H9 (cell line): ENCODE results near the gene TMPRSS11A. TPM values are rescaled to one million over a fixed set of nuclear protein-coding genes. Genes with fewer than 3 reads are reported as not detected.

Experiments used
- DNase-seq: peaks from one replicate; pipeline ENCODE4 v3.0.0-alpha.2; 2017
- H2AFZ ChIP-seq: one replicate; pipeline ENCODE4 v1.6.1; 2013; ENCODE audit warnings: mild to moderate bottlenecking, low read length, control low read depth, moderate library complexity
- H2AK5ac ChIP-seq: 2 replicates; pipeline ENCODE4 v1.6.1; 2013; ENCODE audit warnings: low read length, control low read depth, mixed read lengths; ENCODE audit not compliant: insufficient read length
- H2BK120ac ChIP-seq: one replicate; pipeline ENCODE4 v1.6.1; 2013; ENCODE audit warnings: low read depth, mild to moderate bottlenecking, low read length, control low read depth, inconsistent platforms; ENCODE audit not compliant: poor library complexity, severe bottlenecking
- H2BK12ac ChIP-seq: 2 replicates; pipeline ENCODE4 v1.6.1; 2013; ENCODE audit warnings: low read length, control low read depth, mixed read lengths, low read depth; ENCODE audit not compliant: insufficient read length
- H2BK15ac ChIP-seq: 2 replicates; pipeline ENCODE4 v1.6.1; 2013; ENCODE audit warnings: low read depth, low read length, control low read depth
- H2BK20ac ChIP-seq: one replicate; pipeline ENCODE4 v1.6.1; 2013; ENCODE audit warnings: low read depth, mild to moderate bottlenecking, low read length, control low read depth, inconsistent platforms; ENCODE audit not compliant: poor library complexity, severe bottlenecking
- H2BK5ac ChIP-seq: 2 replicates; pipeline ENCODE4 v1.6.1; 2013; ENCODE audit warnings: low read length, control low read depth, mixed read lengths; ENCODE audit not compliant: insufficient read length
- H3K14ac ChIP-seq: 2 replicates; pipeline ENCODE4 v1.6.1; 2013; ENCODE audit warnings: low read length, control low read depth; ENCODE audit not compliant: insufficient read depth
- H3K18ac ChIP-seq: 2 replicates; pipeline ENCODE4 v1.6.1; 2013; ENCODE audit warnings: low read depth, mild to moderate bottlenecking, mixed read lengths, low read length, control low read depth; ENCODE audit not compliant: insufficient read length
- H3K23ac ChIP-seq: 2 replicates; pipeline ENCODE4 v1.6.1; 2013; ENCODE audit warnings: low read length, control low read depth, mixed read lengths, low read depth; ENCODE audit not compliant: insufficient read length
- H3K23me2 ChIP-seq: 2 replicates; pipeline ENCODE4 v1.6.1; 2013; ENCODE audit warnings: low read depth, mild to moderate bottlenecking, mixed read lengths, low read length, control low read depth; ENCODE audit not compliant: insufficient read length, poor library complexity, severe bottlenecking
- H3K27ac ChIP-seq: 2 replicates; pipeline ENCODE4 v1.5.1; 2013; ENCODE audit warnings: low read length, control low read depth, mixed read lengths, low read depth; ENCODE audit not compliant: insufficient read length
- H3K27me3 ChIP-seq: 2 replicates; pipeline ENCODE4 v1.6.1; 2013; ENCODE audit warnings: low read length, control low read depth, inconsistent platforms; ENCODE audit not compliant: insufficient read depth
- H3K4ac ChIP-seq: 2 replicates; pipeline ENCODE4 v1.6.1; 2013; ENCODE audit warnings: low read depth, mild to moderate bottlenecking, control low read depth, inconsistent platforms, low read length, moderate library complexity
- H3K4me1 ChIP-seq: 2 replicates; pipeline ENCODE4 v1.6.1; 2013; ENCODE audit warnings: low read length, control low read depth, inconsistent platforms; ENCODE audit not compliant: insufficient read depth
- H3K4me2 ChIP-seq: 2 replicates; pipeline ENCODE4 v1.6.1; 2013; ENCODE audit warnings: low read length, control low read depth, mixed read lengths; ENCODE audit not compliant: insufficient read length, insufficient read depth
- H3K56ac ChIP-seq: 2 replicates; pipeline ENCODE4 v1.6.1; 2013; ENCODE audit warnings: low read depth, mild to moderate bottlenecking, mixed read lengths, low read length, control low read depth; ENCODE audit not compliant: insufficient read length
- H3K79me1 ChIP-seq: 2 replicates; pipeline ENCODE4 v1.6.1; 2013; ENCODE audit warnings: low read depth, mild to moderate bottlenecking, moderate library complexity, low read length, control low read depth, inconsistent platforms; ENCODE audit not compliant: insufficient read depth, poor library complexity, severe bottlenecking
- H3K79me2 ChIP-seq: 2 replicates; pipeline ENCODE4 v1.6.1; 2013; ENCODE audit warnings: low read length, control low read depth, inconsistent platforms; ENCODE audit not compliant: insufficient read depth
- H3K9ac ChIP-seq: 2 replicates; pipeline ENCODE4 v1.6.1; 2013; ENCODE audit warnings: low read length, control low read depth, mixed read lengths; ENCODE audit not compliant: insufficient read length; ENCODE audit errors: extremely low read depth
- H3K9me3 ChIP-seq: one replicate; pipeline ENCODE4 v1.6.1; 2013; ENCODE audit warnings: low read depth, low read length, inconsistent platforms; ENCODE audit not compliant: control insufficient read depth
- H3T11ph ChIP-seq: one replicate; pipeline ENCODE4 v1.6.1; 2013; ENCODE audit warnings: mild to moderate bottlenecking, low read length, control low read depth, inconsistent platforms
- H4K20me1 ChIP-seq: one replicate; pipeline ENCODE4 v1.6.1; 2013; ENCODE audit not compliant: control insufficient read depth, insufficient read length, insufficient read depth
- H4K5ac ChIP-seq: 2 replicates; pipeline ENCODE4 v1.6.1; 2013; ENCODE audit warnings: low read depth, mild to moderate bottlenecking, mixed read lengths, low read length, control low read depth; ENCODE audit not compliant: insufficient read length
- H4K8ac ChIP-seq: replicated peaks from 2 replicates; pipeline ENCODE4 v1.6.1; 2013; ENCODE audit warnings: low read length, control low read depth, mixed read lengths, low read depth; ENCODE audit not compliant: insufficient read length
- H4K91ac ChIP-seq: 2 replicates; pipeline ENCODE4 v1.6.1; 2013; ENCODE audit warnings: low read depth, mild to moderate bottlenecking, moderate library complexity, mixed read lengths, low read length, control low read depth; ENCODE audit not compliant: insufficient read length
- H3K27ac Mint-ChIP-seq, 3 experiments: 2 replicates in 2 of 3; 3 replicates in 1 of 3; pipeline ENCODE4 v1.8.0; 2020 to 2021; ENCODE audit warnings: mixed read lengths in 3 of 3, mild to moderate bottlenecking in 1 of 3, moderate library complexity in 1 of 3
- H3K27me3 Mint-ChIP-seq: 2 replicates; pipeline ENCODE4 v1.8.0; 2021; ENCODE audit warnings: low read depth, mild to moderate bottlenecking, moderate library complexity, mixed read lengths
- H3K36me3 Mint-ChIP-seq, 3 experiments: 2 replicates in 2 of 3; 3 replicates in 1 of 3; pipeline ENCODE4 v1.8.0; 2020 to 2021; ENCODE audit warnings: low read depth in 3 of 3, mixed read lengths in 3 of 3; ENCODE audit not compliant: insufficient read depth in 1 of 3
- H3K4me1 Mint-ChIP-seq, 2 experiments: 2 replicates each; pipeline ENCODE4 v1.8.0; 2020; ENCODE audit warnings: mixed read lengths in 2 of 2
- H3K4me3 Mint-ChIP-seq, 2 experiments: 2 replicates in 1 of 2; 3 replicates in 1 of 2; pipeline ENCODE4 v1.8.0; 2020 to 2021; ENCODE audit warnings: mild to moderate bottlenecking in 2 of 2, mixed read lengths in 2 of 2, moderate library complexity in 1 of 2
- H3K9me3 Mint-ChIP-seq, 2 experiments: 2 replicates in 1 of 2; 3 replicates in 1 of 2; pipeline ENCODE4 v1.8.0; 2020; ENCODE audit warnings: mild to moderate bottlenecking in 2 of 2, mixed read lengths in 2 of 2, moderate library complexity in 1 of 2
- WGBS: extraction: QIAGEN DNeasy Blood & Tissue Kit; methylation state at CpG from one replicate; pipeline ENCODE4 v1.1.7; 2013; ENCODE audit warnings: missing lambda C conversion rate, low lambda C conversion rate, mixed read lengths; ENCODE audit not compliant: insufficient read length; ENCODE audit errors: extremely low coverage; 5-methylcytosine and 5-hydroxymethylcytosine counted together
- total RNA-seq: library from RNA; stranded (reverse); gene quantifications from 2 replicates; pipeline ENCODE4 v1.2.1, GENCODE V29; 2021
- TF ChIP-seq, protein P1 (sequence below): fragments of 200-600 bp; sonication (generic); conservative IDR thresholded peaks from 3 replicates; pipeline ENCODE4 v1.8.0; 2021; ENCODE audit warnings: antibody characterized with exemption, mild to moderate bottlenecking

TMPRSS11A gene
- total RNA-seq, 1 experiment from 2014 or later, result not detected

DNA sequence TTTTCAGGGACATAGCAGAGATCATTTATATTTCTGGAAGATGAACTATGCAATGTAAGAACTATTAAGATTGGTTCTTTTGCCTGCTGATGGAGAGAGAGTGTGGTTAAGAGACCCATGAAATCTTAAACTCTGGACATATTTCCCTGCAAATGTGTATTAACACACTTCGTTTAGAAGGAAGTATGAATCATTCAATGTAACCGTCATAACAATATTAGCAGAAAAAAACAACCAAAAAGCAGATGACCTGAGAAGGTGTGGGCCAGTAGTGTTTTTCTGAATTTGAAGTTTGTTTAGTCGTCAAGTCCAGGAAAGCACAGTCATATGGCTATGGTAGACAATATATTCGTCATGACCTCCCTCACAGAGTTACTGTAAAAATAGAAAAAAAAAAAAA, 77.0 kb downstream of the TMPRSS11A start:
- Histone ChIP-seq H2BK15ac (no peak overlapping the region), H3K27me3 (no peaks in the 10 kb centered on the region), H3K4ac (no peak overlapping the region), H2BK120ac (no peak overlapping the region), H3K27ac (no peak overlapping the region), H2BK12ac (no peak overlapping the region), H3K79me2 (no peaks in the 10 kb centered on the region), H2BK20ac (no peak overlapping the region), H3T11ph (no peak overlapping the region), H4K20me1 (no peaks in the 10 kb centered on the region), H3K18ac (no peak overlapping the region), H3K4me2 (no peak overlapping the region), H3K9ac (no peak overlapping the region), H4K5ac (no peak overlapping the region), H2AFZ (no peak overlapping the region), H3K23ac (no peak overlapping the region), H2AK5ac (no peak overlapping the region), H4K91ac (no peak overlapping the region), H4K8ac (no peak overlapping the region), H3K4me1 (no peaks in the 10 kb centered on the region), H3K79me1 (no peaks in the 10 kb centered on the region), H3K56ac (no peak overlapping the region), H2BK5ac (no peak overlapping the region), H3K14ac (no peak overlapping the region), H3K23me2 (no peaks in the 10 kb centered on the region), H3K9me3 (no peaks in the 10 kb centered on the region)
- no peaks in the 10 kb centered on the region for H3K27me3 Mint-ChIP-seq
- no peak overlapping the region; a peak in 1 of 7 replicates for H3K27ac Mint-ChIP-seq
- peaks cover 0 to 8% of the 10 kb centered on the region in 2 experiments; a peak in 2 of 4 replicates for H3K4me1 Mint-ChIP-seq
- H3K36me3 Mint-ChIP-seq, result no peaks in the 10 kb centered on the region
- TF ChIP-seq, protein P1, sequence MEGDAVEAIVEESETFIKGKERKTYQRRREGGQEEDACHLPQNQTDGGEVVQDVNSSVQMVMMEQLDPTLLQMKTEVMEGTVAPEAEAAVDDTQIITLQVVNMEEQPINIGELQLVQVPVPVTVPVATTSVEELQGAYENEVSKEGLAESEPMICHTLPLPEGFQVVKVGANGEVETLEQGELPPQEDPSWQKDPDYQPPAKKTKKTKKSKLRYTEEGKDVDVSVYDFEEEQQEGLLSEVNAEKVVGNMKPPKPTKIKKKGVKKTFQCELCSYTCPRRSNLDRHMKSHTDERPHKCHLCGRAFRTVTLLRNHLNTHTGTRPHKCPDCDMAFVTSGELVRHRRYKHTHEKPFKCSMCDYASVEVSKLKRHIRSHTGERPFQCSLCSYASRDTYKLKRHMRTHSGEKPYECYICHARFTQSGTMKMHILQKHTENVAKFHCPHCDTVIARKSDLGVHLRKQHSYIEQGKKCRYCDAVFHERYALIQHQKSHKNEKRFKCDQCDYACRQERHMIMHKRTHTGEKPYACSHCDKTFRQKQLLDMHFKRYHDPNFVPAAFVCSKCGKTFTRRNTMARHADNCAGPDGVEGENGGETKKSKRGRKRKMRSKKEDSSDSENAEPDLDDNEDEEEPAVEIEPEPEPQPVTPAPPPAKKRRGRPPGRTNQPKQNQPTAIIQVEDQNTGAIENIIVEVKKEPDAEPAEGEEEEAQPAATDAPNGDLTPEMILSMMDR, result no peak
- H3K4me3 Mint-ChIP-seq, result no peak overlapping the region
- WGBS, result no CpG with 5 or more reads among the region's 4 CpGs
- no peaks in the 10 kb centered on the region; a peak in 1 of 5 replicates for H3K9me3 Mint-ChIP-seq
- DNase-seq, result no peak
